GM20000 (cell line): Measurements from ENCODE around the gene ABI2.

ENCODE experiments used
- DNase-seq: peaks from one replicate; pipeline ENCODE4 v3.0.0; 2012; ENCODE audit warnings: low spot score
- TF ChIP-seq, protein P1 (sequence below): IDR thresholded peaks from 2 replicates; pipeline ENCODE4 v1.5.1; 2012; ENCODE audit warnings: mild to moderate bottlenecking, control low read depth; ENCODE audit errors: extremely low read depth, missing control alignments

ABI2 gene

DNA sequence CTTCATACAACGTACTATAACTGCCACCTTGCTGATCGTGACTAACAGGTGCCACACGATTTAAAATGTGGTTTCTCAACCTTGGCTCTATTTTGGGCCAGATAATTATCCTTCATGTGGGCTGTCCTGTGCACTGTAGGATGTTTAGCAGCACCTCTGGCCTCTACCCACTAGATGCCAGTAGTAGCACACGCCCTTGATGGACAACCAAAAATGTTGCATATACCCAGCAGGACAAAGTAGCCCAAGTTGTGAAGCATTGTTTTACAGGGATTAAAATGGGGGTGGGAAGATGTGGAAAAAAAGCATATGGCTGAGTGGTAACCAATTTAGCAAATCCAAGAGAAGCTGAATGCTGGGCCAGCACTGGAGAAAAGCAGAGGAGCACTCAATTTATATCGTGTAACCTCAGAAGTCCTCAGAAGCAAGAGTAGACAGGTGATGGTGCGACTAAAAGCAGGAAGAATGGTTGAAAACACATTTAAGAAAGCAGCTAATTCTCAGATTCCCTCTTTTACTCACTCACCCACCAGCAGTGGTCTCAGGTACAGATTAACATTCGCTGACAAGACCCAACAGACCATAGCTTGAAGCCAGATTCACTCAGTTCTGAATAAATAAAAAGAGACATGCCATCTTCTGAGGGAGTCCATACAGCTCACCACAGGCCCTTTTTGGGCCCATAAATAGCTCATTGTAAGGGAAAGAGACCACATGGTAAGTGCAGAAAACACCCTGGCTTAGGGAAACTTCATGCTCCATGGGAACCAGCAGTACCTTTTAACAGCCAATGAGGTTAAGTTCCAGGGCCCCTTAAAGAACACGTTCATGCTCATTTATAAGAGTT, 156.3 kb downstream of the ABI2 start:
- TF ChIP-seq, protein P1, sequence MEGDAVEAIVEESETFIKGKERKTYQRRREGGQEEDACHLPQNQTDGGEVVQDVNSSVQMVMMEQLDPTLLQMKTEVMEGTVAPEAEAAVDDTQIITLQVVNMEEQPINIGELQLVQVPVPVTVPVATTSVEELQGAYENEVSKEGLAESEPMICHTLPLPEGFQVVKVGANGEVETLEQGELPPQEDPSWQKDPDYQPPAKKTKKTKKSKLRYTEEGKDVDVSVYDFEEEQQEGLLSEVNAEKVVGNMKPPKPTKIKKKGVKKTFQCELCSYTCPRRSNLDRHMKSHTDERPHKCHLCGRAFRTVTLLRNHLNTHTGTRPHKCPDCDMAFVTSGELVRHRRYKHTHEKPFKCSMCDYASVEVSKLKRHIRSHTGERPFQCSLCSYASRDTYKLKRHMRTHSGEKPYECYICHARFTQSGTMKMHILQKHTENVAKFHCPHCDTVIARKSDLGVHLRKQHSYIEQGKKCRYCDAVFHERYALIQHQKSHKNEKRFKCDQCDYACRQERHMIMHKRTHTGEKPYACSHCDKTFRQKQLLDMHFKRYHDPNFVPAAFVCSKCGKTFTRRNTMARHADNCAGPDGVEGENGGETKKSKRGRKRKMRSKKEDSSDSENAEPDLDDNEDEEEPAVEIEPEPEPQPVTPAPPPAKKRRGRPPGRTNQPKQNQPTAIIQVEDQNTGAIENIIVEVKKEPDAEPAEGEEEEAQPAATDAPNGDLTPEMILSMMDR = peak; percentile 68
- peak; percentile 34 for DNase-seq

- DNase-seq = no peak
- TF ChIP-seq, protein P1 = no peak
Measured at GRCh38 chr2:203489531-203489930, 161.3 kb downstream of the ABI2 start.

- TF ChIP-seq, protein P1 = no peak
- no peak for DNase-seq
Measured at GRCh38 chr2:203490391-203490790, 162.2 kb downstream of the ABI2 start.

DNA sequence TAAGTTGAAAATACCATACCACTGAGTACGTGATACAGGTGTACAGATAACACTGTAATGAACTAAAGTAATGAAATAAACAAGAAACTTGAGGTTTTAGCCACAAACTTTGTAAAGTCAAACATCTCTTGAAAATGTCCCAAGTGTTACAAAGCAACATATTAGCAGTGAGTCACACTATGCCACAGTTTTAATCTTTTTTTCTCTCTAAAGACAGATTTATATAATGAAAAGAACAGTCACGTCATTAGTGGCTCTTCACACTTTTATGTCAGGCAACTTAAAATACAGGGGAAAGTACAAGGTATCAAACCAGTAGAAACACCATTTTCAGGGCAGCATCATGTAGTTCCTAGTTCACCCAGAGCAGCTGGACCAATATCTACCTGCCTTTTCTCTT, 164.8 kb downstream of the ABI2 start:
- TF ChIP-seq, protein P1 = no peak
- no peak for DNase-seq
